Ovary (tissue), 9 donors: Measurements from ENCODE around the gene GDF10. TPM values are rescaled to one million over a fixed set of nuclear protein-coding genes. Genes with fewer than 3 reads are reported as not detected.

Source experiments
- DNase-seq, 5 donors: peaks; one replicate each; pipeline ENCODE4 v3.0.0-alpha.2; 2019 to 2020
- H3K27ac ChIP-seq, 2 donors: fragments of 200-600 bp; one replicate each; pipeline versions ENCODE4 v1.5.1 to v1.8.0; 2019 to 2022
- H3K27me3 ChIP-seq: fragments of 200-600 bp; one replicate; pipeline ENCODE4 v1.8.0; 2022
- H3K36me3 ChIP-seq: fragments of 200-600 bp; sonication (generic); one replicate; pipeline ENCODE4 v1.5.1; 2019
- H3K4me1 ChIP-seq: one replicate; pipeline ENCODE4 v1.8.1; 2013; ENCODE audit warnings: mild to moderate bottlenecking, moderate library complexity; ENCODE audit not compliant: insufficient read depth
- H3K4me3 ChIP-seq: fragments of 200-600 bp; sonication (generic); one replicate; pipeline ENCODE4 v1.5.1; 2017
- H3K9me3 ChIP-seq, 2 donors: fragments of 200-600 bp in 1 of 2; sonication (generic) in 1 of 2; one replicate each; pipeline versions ENCODE4 v1.5.1 to v1.8.1; 2013 to 2019; ENCODE audit warnings: mild to moderate bottlenecking in 1 of 2, moderate library complexity in 1 of 2
- EP300 ChIP-seq: sonication (generic); formaldehyde crosslinking; IDR thresholded peaks from one replicate; pipeline ENCODE4 v1.6.1; 2017; ENCODE audit warnings: antibody characterized with exemption
- POLR2A ChIP-seq: fragments of 450-650 bp; IDR thresholded peaks from one replicate; pipeline ENCODE4 v1.6.1; 2017; ENCODE audit warnings: antibody characterized with exemption, mild to moderate bottlenecking, moderate library complexity
- WGBS, 3 donors: extraction: QIAGEN DNeasy Blood & Tissue Kit in 1 of 3; methylation state at CpG; one replicate each; pipeline versions ENCODE4 v1.1.5 to v1.1.7; 2013 to 2017; 5-methylcytosine and 5-hydroxymethylcytosine counted together
- intact Hi-C, 4 donors: fragments of 100-400 bp; cut with DNase I; formaldehyde crosslinking; loops; one replicate each; pipeline versions ENCODE4 v1.11.0 to v1.15.1; 2022 to 2023
- polyA plus RNA-seq, 2 donors: library from polyadenylated mRNA; stranded (reverse); fragments of 200-250 nt in 1 of 2; fragments of 350-450 nt in 1 of 2; fragmentation: Illumina TruSeq in 1 of 2; extraction: RNeasy Lipid Tissue Mini Kit (QIAGEN cat#74804) in 1 of 2; gene quantifications; one replicate each; pipeline ENCODE4 v1.2.3, GENCODE V29; 2013 to 2014
- total RNA-seq, 7 donors: library from RNA; depleted of rRNA in 2 of 7; stranded (reverse); fragments of >200 nt in 2 of 7; fragmentation: NEBNext Ultra II Directional in 3 of 7; extraction: Animal tissue kit (Norgen Biotek cat#: 25700) in 3 of 7; gene quantifications; one replicate each; pipeline versions ENCODE4 v1.1.0 to v1.2.4, GENCODE V29; 2016 to 2023
- TF ChIP-seq, protein P1 (sequence below), 3 donors: fragments of 450-650 bp in 2 of 3; fragments of 200-600 bp in 1 of 3; IDR thresholded peaks; one replicate each; pipeline versions ENCODE4 v1.5.1 to v1.8.0; 2016 to 2022; ENCODE audit warnings: antibody characterized with exemption in 3 of 3, mild to moderate bottlenecking in 1 of 3
- donor health status: DM: no; HTN: no; CAD: no; lungs with moderate emphysema.
- donor health status: DM: no; HTN: no; CAD: no.
- donor health status: Bipolar disorder and iron deficiency.
- donor health status: DM: yes; HTN: yes; CAD: no.
- donor health status: DM: no; HTN: no; CAD: no.
- donor health status: DM: yes; HTN: yes; CAD: no.

Gene GDF10
- total and polyA plus RNA-seq, 9 donors, result 0.12 to 1.2 (median 0.53) TPM; not detected in 3

DNA sequence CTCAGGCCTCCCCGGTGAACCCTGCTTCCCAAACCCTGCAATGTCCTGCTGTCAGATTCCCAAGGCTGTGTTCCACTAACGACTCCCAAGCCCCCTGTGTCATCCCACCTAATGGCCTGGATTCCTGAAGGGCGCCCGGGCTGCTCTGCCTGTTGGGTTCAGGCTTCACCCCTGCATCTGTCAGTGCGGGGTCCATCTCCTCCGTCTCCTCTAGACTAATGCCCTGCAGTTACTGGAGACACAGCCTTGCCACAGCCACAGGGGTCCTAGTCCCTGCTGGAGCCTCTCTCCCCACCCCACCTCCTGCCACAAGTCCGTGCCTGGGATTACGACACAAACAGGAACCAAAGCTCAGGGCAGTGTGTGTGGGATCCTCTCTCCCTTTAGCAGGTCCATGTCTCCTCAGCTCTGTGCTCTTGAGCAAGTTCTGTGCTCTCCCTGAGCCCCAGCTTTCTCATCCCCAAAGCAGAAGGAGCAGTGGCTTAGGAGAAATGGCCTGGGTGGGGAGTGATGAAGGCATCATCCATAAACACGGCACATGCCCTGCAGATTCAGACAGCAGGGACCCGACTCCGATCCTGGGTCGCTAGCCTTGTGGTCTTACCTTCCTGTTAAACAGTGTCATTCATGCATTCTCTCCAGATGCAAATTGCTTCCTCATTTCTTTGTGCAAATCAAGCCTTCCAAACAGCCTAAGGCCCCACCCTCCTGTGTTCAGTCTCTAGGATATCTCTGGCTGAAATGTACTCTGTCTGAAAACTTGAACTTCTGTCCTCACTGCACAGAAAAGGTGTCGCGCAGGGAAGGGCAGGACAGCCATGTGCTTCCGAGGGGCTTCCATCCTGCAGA is 40.0 kb downstream of the GDF10 start:
- Histone ChIP-seq H3K36me3 (no peaks in the 10 kb centered on the region), H3K9me3 (no peaks in the 10 kb centered on the region), H3K4me1 (no peaks in the 10 kb centered on the region), H3K4me3 (no peak overlapping the region), H3K27ac (no peak overlapping the region), H3K27me3 (no peaks in the 10 kb centered on the region)
- TF ChIP-seq, protein P1, sequence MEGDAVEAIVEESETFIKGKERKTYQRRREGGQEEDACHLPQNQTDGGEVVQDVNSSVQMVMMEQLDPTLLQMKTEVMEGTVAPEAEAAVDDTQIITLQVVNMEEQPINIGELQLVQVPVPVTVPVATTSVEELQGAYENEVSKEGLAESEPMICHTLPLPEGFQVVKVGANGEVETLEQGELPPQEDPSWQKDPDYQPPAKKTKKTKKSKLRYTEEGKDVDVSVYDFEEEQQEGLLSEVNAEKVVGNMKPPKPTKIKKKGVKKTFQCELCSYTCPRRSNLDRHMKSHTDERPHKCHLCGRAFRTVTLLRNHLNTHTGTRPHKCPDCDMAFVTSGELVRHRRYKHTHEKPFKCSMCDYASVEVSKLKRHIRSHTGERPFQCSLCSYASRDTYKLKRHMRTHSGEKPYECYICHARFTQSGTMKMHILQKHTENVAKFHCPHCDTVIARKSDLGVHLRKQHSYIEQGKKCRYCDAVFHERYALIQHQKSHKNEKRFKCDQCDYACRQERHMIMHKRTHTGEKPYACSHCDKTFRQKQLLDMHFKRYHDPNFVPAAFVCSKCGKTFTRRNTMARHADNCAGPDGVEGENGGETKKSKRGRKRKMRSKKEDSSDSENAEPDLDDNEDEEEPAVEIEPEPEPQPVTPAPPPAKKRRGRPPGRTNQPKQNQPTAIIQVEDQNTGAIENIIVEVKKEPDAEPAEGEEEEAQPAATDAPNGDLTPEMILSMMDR (IDR thresholded peaks at IDR 0.05), result no peak
- no peak for TF ChIP-seq POLR2A
- WGBS, 3 donors, result 78 to 86% (median 81%) methylated on average over 15 of the region's 15 CpGs
- intact Hi-C loops, result no loop called here
- no peak for DNase-seq

- no peaks in the 10 kb centered on the region for H3K4me1 ChIP-seq
- no peak overlapping the region for H3K4me3 ChIP-seq
- no peak overlapping the region for H3K27ac ChIP-seq
- no peaks in the 10 kb centered on the region for H3K27me3 ChIP-seq
- TF ChIP-seq EP300 (no peak), POLR2A (no peak)
- TF ChIP-seq, protein P1 (IDR thresholded peaks at IDR 0.05), result peak; percentile 34 to 57 (median 36)
- peak in 3 of 5 donors; percentile 41 to 64 (median 55) for DNase-seq
- intact Hi-C loops, result no loop called here
- no peaks in the 10 kb centered on the region for H3K9me3 ChIP-seq
- H3K36me3 ChIP-seq, result no peaks in the 10 kb centered on the region
- 65 to 69% (median 66%) methylated on average over 5 of the region's 5 CpGs for WGBS, 3 donors
These were observed 40.7 kb downstream of the GDF10 start for GRCh38 chr10:47340608-47341170.

DNA sequence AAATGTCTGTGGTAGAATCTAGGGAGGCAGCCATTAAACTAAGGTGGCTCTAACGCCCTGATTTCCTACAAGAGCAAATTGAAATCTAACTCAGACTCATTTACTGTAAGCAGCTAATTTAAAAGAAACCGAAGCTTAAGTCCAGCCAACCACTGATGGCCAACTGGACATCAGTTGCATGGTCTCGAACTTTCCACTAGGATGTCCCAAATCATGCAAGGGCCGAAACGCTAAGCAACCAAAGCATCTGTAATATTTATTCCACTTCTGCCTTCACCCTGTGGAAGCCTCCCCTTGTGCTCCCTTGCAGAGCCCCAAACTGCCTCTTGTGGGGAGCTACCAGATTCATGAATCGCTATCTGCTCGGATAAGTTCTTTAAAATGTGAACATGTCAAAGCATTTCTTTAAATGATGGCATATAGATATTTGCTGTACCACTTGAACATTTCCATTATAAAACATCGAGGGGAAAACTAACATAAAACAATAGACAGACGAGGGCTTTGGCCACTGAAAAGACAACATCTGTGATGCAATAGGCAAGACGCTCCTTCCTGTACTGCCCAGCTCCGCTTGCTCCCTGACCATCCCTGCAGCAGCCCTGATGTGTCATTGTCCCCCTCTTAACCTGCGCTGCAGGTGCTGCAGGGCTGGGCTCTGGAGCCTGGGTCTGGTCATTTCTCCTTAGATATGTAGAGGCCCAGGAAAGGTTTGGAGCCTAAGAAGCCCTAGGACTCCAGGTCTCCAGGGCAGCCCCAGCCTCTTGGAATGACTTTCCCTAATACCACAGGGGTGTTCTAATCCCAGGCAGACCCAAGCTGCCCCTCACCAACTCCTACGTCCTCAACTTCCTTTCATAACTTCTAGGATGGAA is 45.2 kb downstream of the GDF10 start:
- H3K9me3 ChIP-seq, result no peaks in the 10 kb centered on the region
- H3K27ac ChIP-seq, result no peak overlapping the region
- H3K4me1 ChIP-seq, result no peaks in the 10 kb centered on the region
- 84 to 89% (median 87%) methylated on average over 13 of the region's 13 CpGs for WGBS, 3 donors
- intact Hi-C loops, result no loop called here
- no peak for DNase-seq
- no peaks in the 10 kb centered on the region for H3K36me3 ChIP-seq
- no peaks in the 10 kb centered on the region for H3K27me3 ChIP-seq
- H3K4me3 ChIP-seq, result no peak overlapping the region
- TF ChIP-seq EP300 (no peak), POLR2A (no peak)
- TF ChIP-seq, protein P1 (IDR thresholded peaks at IDR 0.05), result no peak

- no peak for DNase-seq
- WGBS, 3 donors, result 72 to 74% (median 73%) methylated on average over 13 of the region's 13 CpGs
- TF ChIP-seq EP300, result no peak
- TF ChIP-seq, protein P1 (IDR thresholded peaks at IDR 0.05), result no peak
- no peak for TF ChIP-seq POLR2A
- Histone ChIP-seq H3K4me1 (no peaks in the 10 kb centered on the region), H3K27ac (no peak overlapping the region), H3K36me3 (no peaks in the 10 kb centered on the region), H3K9me3 (no peaks in the 10 kb centered on the region), H3K4me3 (no peak overlapping the region), H3K27me3 (no peaks in the 10 kb centered on the region)
- intact Hi-C loops, result no loop called here
These were observed 46.7 kb downstream of the GDF10 start for GRCh38 chr10:47346581-47347302.
